Psoas muscle (tissue), 8 donors: ENCODE results near the gene CLK3. TPM values are rescaled to one million over a fixed set of nuclear protein-coding genes. Genes with fewer than 3 reads are reported as not detected.
"Not testable (repeated sequence)": the region's sequence is repeated elsewhere in the genome, so short reads cannot be mapped to it uniquely, and the experiment has no call there.

Experiments
- ATAC-seq, 4 donors: fragments of 200-7000 bp; cut with Tn5 transposase; one replicate each; pipeline ENCODE4 v1.9.1; 2020; ENCODE audit warnings: moderate library complexity in 3 of 4, mild to moderate bottlenecking in 2 of 4
- DNase-seq, 2 donors: peaks; one replicate each; pipeline ENCODE4 v3.0.0-alpha.2; 2020
- H3K27ac ChIP-seq: fragments of 200-600 bp; one replicate; pipeline ENCODE4 v1.8.0; 2022
- H3K27me3 ChIP-seq, 3 donors: fragments of 200-600 bp in 1 of 3; one replicate each; pipeline versions ENCODE4 v1.6.1 to v1.8.0; 2013 to 2022; ENCODE audit warnings: low read length in 2 of 3, mild to moderate bottlenecking in 2 of 3, moderate library complexity in 1 of 3; ENCODE audit not compliant: insufficient read depth in 3 of 3
- H3K36me3 ChIP-seq, 2 donors: fragments of 200-600 bp in 1 of 2; one replicate each; pipeline versions ENCODE4 v1.6.1 to v1.8.0; 2013 to 2022; ENCODE audit warnings: low read depth in 1 of 2, mild to moderate bottlenecking in 1 of 2, moderate library complexity in 1 of 2; ENCODE audit not compliant: insufficient read depth in 1 of 2
- H3K4me1 ChIP-seq: fragments of 200-600 bp; one replicate; pipeline ENCODE4 v1.8.0; 2022
- H3K4me3 ChIP-seq: fragments of 200-600 bp; one replicate; pipeline ENCODE4 v1.8.0; 2022; ENCODE audit warnings: mild to moderate bottlenecking
- H3K9me3 ChIP-seq: fragments of 200-600 bp; one replicate; pipeline ENCODE4 v1.8.0; 2022
- CTCF ChIP-seq: fragments of 200-600 bp; IDR thresholded peaks from one replicate; pipeline ENCODE4 v1.8.0; 2022; ENCODE audit warnings: antibody characterized with exemption
- WGBS, 3 donors: extraction: QIAGEN DNeasy Blood & Tissue Kit; methylation state at CpG; one replicate each; pipeline versions ENCODE4 v1.1.6 to v1.1.7; 2013; 5-methylcytosine and 5-hydroxymethylcytosine counted together
- intact Hi-C, 2 donors: fragments of 100-400 bp; cut with DNase I; formaldehyde crosslinking; loops; one replicate each; pipeline versions ENCODE4 v1.11.0 to v1.14.2; 2022
- polyA plus RNA-seq, 3 donors: library from polyadenylated mRNA; stranded (reverse); fragments of 200-250 nt; gene quantifications; one replicate each; pipeline ENCODE4 v1.2.3, GENCODE V29; 2013
- total RNA-seq, 4 donors: library from RNA; stranded (reverse); fragmentation: NEBNext Ultra II Directional in 2 of 4; extraction: Animal tissue kit (Norgen Biotek cat#: 25700) in 2 of 4; gene quantifications; one replicate each; pipeline versions ENCODE4 v1.2.1 to v1.2.4, GENCODE V29; 2021 to 2023
- donor health status: healthy with polysubstance abuse.
- donor health status: DM: no; HTN: no; CAD: no; lungs with moderate emphysema.
- donor health status: Bipolar disorder and iron deficiency.
- donor health status: healthy.
- donor health status: DM: yes; HTN: yes; CAD: no.
- donor health status: DM: no; HTN: no; CAD: no.
- donor health status: DM: no; HTN: no; CAD: no.
- donor health status: DM: yes; HTN: yes; CAD: no.

CLK3 gene
- total and polyA plus RNA-seq, 7 donors = 36.6 to 61.8 (median 50.2) TPM

DNA sequence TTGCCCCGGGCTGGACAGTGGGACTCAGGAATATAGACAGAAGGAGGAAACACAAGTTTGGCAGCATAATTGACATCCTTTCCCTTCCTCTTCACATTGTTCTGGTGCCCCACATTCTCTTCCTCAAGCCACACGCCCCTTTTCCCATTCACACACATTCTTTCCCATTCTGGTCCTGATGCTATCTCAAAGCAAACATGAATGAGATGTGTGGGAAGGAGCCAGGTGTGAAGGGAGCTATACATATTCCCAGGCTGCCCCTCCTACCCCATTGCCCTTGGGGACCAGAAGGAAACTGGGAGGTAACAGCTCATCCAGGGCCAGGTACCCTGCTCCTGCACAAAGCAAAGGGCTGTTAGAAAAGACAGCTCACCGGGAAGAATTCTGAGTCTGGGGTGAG lies 23.4 kb upstream of the CLK3 start:
- Histone ChIP-seq H3K27ac (no peak overlapping the region), H3K27me3 (no peaks in the 10 kb centered on the region), H3K4me1 (no peaks in the 10 kb centered on the region), H3K36me3 (peaks cover 0 to 49% of the 10 kb centered on the region in 2 donors), H3K9me3 (no peaks in the 10 kb centered on the region), H3K4me3 (no peak overlapping the region)
- ATAC-seq (no peak), DNase-seq (no peak)
- WGBS, 3 donors = 78 to 79% (median 78%) methylated on average over 3 of the region's 3 CpGs
- no peak for TF ChIP-seq CTCF
- intact Hi-C loops = no loop called here

- 88 to 91% (median 91%) methylated on average over 7 of the region's 7 CpGs for WGBS, 3 donors
- intact Hi-C loops = no loop called here
- DNase-seq (no peak), ATAC-seq (no peak)
- no peak for TF ChIP-seq CTCF
- no peaks in the 10 kb centered on the region for H3K27me3 ChIP-seq
- H3K36me3 ChIP-seq = peaks cover 0 to 49% of the 10 kb centered on the region in 2 donors
- no peak overlapping the region for H3K4me3 ChIP-seq
- H3K4me1 ChIP-seq = no peaks in the 10 kb centered on the region
- no peaks in the 10 kb centered on the region for H3K9me3 ChIP-seq
- H3K27ac ChIP-seq = no peak overlapping the region
Measured at GRCh38 chr15:74593122-74593521, 22.5 kb upstream of the CLK3 start.

DNA sequence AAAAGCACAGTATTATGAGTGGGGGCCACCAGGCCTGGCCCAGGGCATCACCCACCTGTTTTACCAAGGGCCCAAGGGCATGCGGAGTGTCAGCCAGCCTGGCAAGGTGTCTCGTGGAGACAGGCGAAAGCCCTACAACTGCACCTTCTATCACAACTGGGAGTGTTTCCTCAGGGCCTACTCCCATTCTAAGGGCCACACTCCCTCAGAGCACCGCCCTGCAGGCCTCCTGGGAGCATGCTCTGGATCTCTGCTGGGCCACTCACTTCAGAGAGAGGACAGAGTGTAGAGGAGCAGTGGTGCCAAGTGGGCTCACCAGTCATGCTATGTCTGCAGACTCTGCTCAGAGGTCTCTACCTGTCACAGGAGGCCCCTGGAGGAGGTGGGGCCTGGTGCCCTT lies 21.2 kb upstream of the CLK3 start:
- Histone ChIP-seq H3K27ac (no peak overlapping the region), H3K9me3 (no peaks in the 10 kb centered on the region), H3K4me3 (no peak overlapping the region), H3K27me3 (no peaks in the 10 kb centered on the region), H3K4me1 (peaks cover 8% of the 10 kb centered on the region), H3K36me3 (peaks cover 0 to 47% of the 10 kb centered on the region in 2 donors)
- no peak for TF ChIP-seq CTCF
- intact Hi-C loops = no loop called here
- no peak for ATAC-seq
- 90 to 98% (median 93%) methylated on average over 4 of the region's 4 CpGs for WGBS, 3 donors
- no peak for DNase-seq

GRCh38 chr15:74595271-74595670 lies 20.4 kb upstream of the CLK3 start:
- DNase-seq (no peak), ATAC-seq (no peak)
- no peak overlapping the region for H3K4me3 ChIP-seq
- no peak for TF ChIP-seq CTCF
- WGBS, 3 donors = 89 to 91% (median 89%) methylated on average over 5 of the region's 5 CpGs
- no peaks in the 10 kb centered on the region for H3K27me3 ChIP-seq
- no peaks in the 10 kb centered on the region for H3K9me3 ChIP-seq
- intact Hi-C loops = no loop called here
- H3K27ac ChIP-seq = no peak overlapping the region
- peaks cover 13% of the 10 kb centered on the region for H3K4me1 ChIP-seq
- H3K36me3 ChIP-seq = peaks cover 0 to 39% of the 10 kb centered on the region in 2 donors

DNA sequence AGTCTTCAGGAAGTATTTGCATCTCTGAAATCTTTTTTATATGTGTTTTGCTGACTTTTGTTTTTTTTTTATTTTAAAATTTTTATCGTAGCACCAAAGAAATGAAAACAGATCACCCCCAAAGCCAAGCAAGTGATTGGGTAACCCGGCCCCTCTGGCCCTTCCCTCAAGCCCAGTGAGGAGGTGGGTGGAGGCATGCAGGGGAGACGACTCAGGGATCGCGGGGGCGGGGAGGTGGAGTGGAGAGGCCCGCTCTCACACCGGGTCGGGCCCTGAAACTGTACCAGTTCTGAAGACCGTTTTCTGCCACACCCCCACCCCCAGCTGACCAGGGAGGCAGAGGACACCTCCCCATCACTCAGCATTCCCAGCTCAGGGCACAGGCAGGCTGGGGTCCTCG lies 18.9 kb upstream of the CLK3 start:
- intact Hi-C loops = not testable (repeated sequence)
- WGBS, 3 donors = 77 to 80% (median 78%) methylated on average over 10 of the region's 11 CpGs

DNA sequence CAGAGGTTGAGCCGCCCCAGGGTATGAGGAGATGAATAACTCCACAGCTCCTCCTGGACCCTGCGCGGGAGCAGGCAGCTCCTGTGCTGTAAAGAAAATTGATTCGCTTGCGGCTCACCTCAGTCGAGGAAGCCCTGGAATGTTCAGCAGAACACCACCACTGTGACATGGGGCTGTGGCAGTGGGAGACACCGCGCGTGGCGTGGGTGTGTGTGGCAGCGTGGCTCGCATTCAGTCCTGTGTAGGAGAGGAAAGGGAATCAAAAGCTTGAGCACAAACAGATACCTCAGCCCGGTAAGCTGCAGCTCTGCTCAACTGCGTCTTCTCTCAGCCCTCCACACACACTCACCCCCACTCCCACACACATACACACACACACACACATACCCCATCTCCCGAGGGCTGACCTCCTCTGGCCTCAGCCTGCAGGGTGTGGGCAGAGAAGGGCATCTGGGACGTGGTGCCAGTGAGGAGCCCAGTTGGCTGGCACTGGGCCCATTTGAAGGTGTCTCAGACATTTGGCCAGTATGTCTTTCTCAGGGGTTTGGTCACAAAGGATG lies 18.4 kb upstream of the CLK3 start:
- DNase-seq, intact Hi-C loops, H3K9me3 ChIP-seq, H3K27ac ChIP-seq, ATAC-seq, H3K27me3 ChIP-seq, H3K4me3 ChIP-seq: not testable (repeated sequence)
- Histone ChIP-seq H3K36me3 (peaks cover 0 to 25% of the 10 kb centered on the region in 2 donors), H3K4me1 (peaks cover 13% of the 10 kb centered on the region)
- WGBS, 3 donors = 82 to 90% (median 85%) methylated on average over 14 to 16 of the region's 16 CpGs

More for the DNA sequence above, 18.9 kb upstream of the CLK3 start:
- not testable (repeated sequence) for H3K27me3 ChIP-seq, DNase-seq, H3K4me3 ChIP-seq, H3K27ac ChIP-seq, H3K9me3 ChIP-seq, ATAC-seq
- H3K36me3 ChIP-seq = peaks cover 0 to 30% of the 10 kb centered on the region in 2 donors
- peaks cover 13% of the 10 kb centered on the region for H3K4me1 ChIP-seq
